H9 (cell line): ENCODE data around the gene ANKRD40. TPM values are rescaled to one million over a fixed set of nuclear protein-coding genes. Genes with fewer than 3 reads are reported as not detected.

Experiments
- DNase-seq: peaks from one replicate; pipeline ENCODE4 v3.0.0-alpha.2; 2017
- H2AFZ ChIP-seq: one replicate; pipeline ENCODE4 v1.6.1; 2013; ENCODE audit warnings: mild to moderate bottlenecking, low read length, control low read depth, moderate library complexity
- H2AK5ac ChIP-seq: 2 replicates; pipeline ENCODE4 v1.6.1; 2013; ENCODE audit warnings: low read length, control low read depth, mixed read lengths; ENCODE audit not compliant: insufficient read length
- H2BK120ac ChIP-seq: one replicate; pipeline ENCODE4 v1.6.1; 2013; ENCODE audit warnings: low read depth, mild to moderate bottlenecking, low read length, control low read depth, inconsistent platforms; ENCODE audit not compliant: poor library complexity, severe bottlenecking
- H2BK12ac ChIP-seq: 2 replicates; pipeline ENCODE4 v1.6.1; 2013; ENCODE audit warnings: low read length, control low read depth, mixed read lengths, low read depth; ENCODE audit not compliant: insufficient read length
- H2BK15ac ChIP-seq: 2 replicates; pipeline ENCODE4 v1.6.1; 2013; ENCODE audit warnings: low read depth, low read length, control low read depth
- H2BK20ac ChIP-seq: one replicate; pipeline ENCODE4 v1.6.1; 2013; ENCODE audit warnings: low read depth, mild to moderate bottlenecking, low read length, control low read depth, inconsistent platforms; ENCODE audit not compliant: poor library complexity, severe bottlenecking
- H2BK5ac ChIP-seq: 2 replicates; pipeline ENCODE4 v1.6.1; 2013; ENCODE audit warnings: low read length, control low read depth, mixed read lengths; ENCODE audit not compliant: insufficient read length
- H3K14ac ChIP-seq: 2 replicates; pipeline ENCODE4 v1.6.1; 2013; ENCODE audit warnings: low read length, control low read depth; ENCODE audit not compliant: insufficient read depth
- H3K18ac ChIP-seq: 2 replicates; pipeline ENCODE4 v1.6.1; 2013; ENCODE audit warnings: low read depth, mild to moderate bottlenecking, mixed read lengths, low read length, control low read depth; ENCODE audit not compliant: insufficient read length
- H3K23ac ChIP-seq: 2 replicates; pipeline ENCODE4 v1.6.1; 2013; ENCODE audit warnings: low read length, control low read depth, mixed read lengths, low read depth; ENCODE audit not compliant: insufficient read length
- H3K23me2 ChIP-seq: 2 replicates; pipeline ENCODE4 v1.6.1; 2013; ENCODE audit warnings: low read depth, mild to moderate bottlenecking, mixed read lengths, low read length, control low read depth; ENCODE audit not compliant: insufficient read length, poor library complexity, severe bottlenecking
- H3K27ac ChIP-seq: 2 replicates; pipeline ENCODE4 v1.5.1; 2013; ENCODE audit warnings: low read length, control low read depth, mixed read lengths, low read depth; ENCODE audit not compliant: insufficient read length
- H3K27me3 ChIP-seq: 2 replicates; pipeline ENCODE4 v1.6.1; 2013; ENCODE audit warnings: low read length, control low read depth, inconsistent platforms; ENCODE audit not compliant: insufficient read depth
- H3K4ac ChIP-seq: 2 replicates; pipeline ENCODE4 v1.6.1; 2013; ENCODE audit warnings: low read depth, mild to moderate bottlenecking, control low read depth, inconsistent platforms, low read length, moderate library complexity
- H3K4me1 ChIP-seq: 2 replicates; pipeline ENCODE4 v1.6.1; 2013; ENCODE audit warnings: low read length, control low read depth, inconsistent platforms; ENCODE audit not compliant: insufficient read depth
- H3K4me2 ChIP-seq: 2 replicates; pipeline ENCODE4 v1.6.1; 2013; ENCODE audit warnings: low read length, control low read depth, mixed read lengths; ENCODE audit not compliant: insufficient read length, insufficient read depth
- H3K56ac ChIP-seq: 2 replicates; pipeline ENCODE4 v1.6.1; 2013; ENCODE audit warnings: low read depth, mild to moderate bottlenecking, mixed read lengths, low read length, control low read depth; ENCODE audit not compliant: insufficient read length
- H3K79me1 ChIP-seq: 2 replicates; pipeline ENCODE4 v1.6.1; 2013; ENCODE audit warnings: low read depth, mild to moderate bottlenecking, moderate library complexity, low read length, control low read depth, inconsistent platforms; ENCODE audit not compliant: insufficient read depth, poor library complexity, severe bottlenecking
- H3K79me2 ChIP-seq: 2 replicates; pipeline ENCODE4 v1.6.1; 2013; ENCODE audit warnings: low read length, control low read depth, inconsistent platforms; ENCODE audit not compliant: insufficient read depth
- H3K9ac ChIP-seq: 2 replicates; pipeline ENCODE4 v1.6.1; 2013; ENCODE audit warnings: low read length, control low read depth, mixed read lengths; ENCODE audit not compliant: insufficient read length; ENCODE audit errors: extremely low read depth
- H3K9me3 ChIP-seq: one replicate; pipeline ENCODE4 v1.6.1; 2013; ENCODE audit warnings: low read depth, low read length, inconsistent platforms; ENCODE audit not compliant: control insufficient read depth
- H3T11ph ChIP-seq: one replicate; pipeline ENCODE4 v1.6.1; 2013; ENCODE audit warnings: mild to moderate bottlenecking, low read length, control low read depth, inconsistent platforms
- H4K20me1 ChIP-seq: one replicate; pipeline ENCODE4 v1.6.1; 2013; ENCODE audit not compliant: control insufficient read depth, insufficient read length, insufficient read depth
- H4K5ac ChIP-seq: 2 replicates; pipeline ENCODE4 v1.6.1; 2013; ENCODE audit warnings: low read depth, mild to moderate bottlenecking, mixed read lengths, low read length, control low read depth; ENCODE audit not compliant: insufficient read length
- H4K8ac ChIP-seq: replicated peaks from 2 replicates; pipeline ENCODE4 v1.6.1; 2013; ENCODE audit warnings: low read length, control low read depth, mixed read lengths, low read depth; ENCODE audit not compliant: insufficient read length
- H4K91ac ChIP-seq: 2 replicates; pipeline ENCODE4 v1.6.1; 2013; ENCODE audit warnings: low read depth, mild to moderate bottlenecking, moderate library complexity, mixed read lengths, low read length, control low read depth; ENCODE audit not compliant: insufficient read length
- H3K27ac Mint-ChIP-seq, 3 experiments: 2 replicates in 2 of 3; 3 replicates in 1 of 3; pipeline ENCODE4 v1.8.0; 2020 to 2021; ENCODE audit warnings: mixed read lengths in 3 of 3, mild to moderate bottlenecking in 1 of 3, moderate library complexity in 1 of 3
- H3K27me3 Mint-ChIP-seq: 2 replicates; pipeline ENCODE4 v1.8.0; 2021; ENCODE audit warnings: low read depth, mild to moderate bottlenecking, moderate library complexity, mixed read lengths
- H3K36me3 Mint-ChIP-seq, 3 experiments: 2 replicates in 2 of 3; 3 replicates in 1 of 3; pipeline ENCODE4 v1.8.0; 2020 to 2021; ENCODE audit warnings: low read depth in 3 of 3, mixed read lengths in 3 of 3; ENCODE audit not compliant: insufficient read depth in 1 of 3
- H3K4me1 Mint-ChIP-seq, 2 experiments: 2 replicates each; pipeline ENCODE4 v1.8.0; 2020; ENCODE audit warnings: mixed read lengths in 2 of 2
- H3K4me3 Mint-ChIP-seq, 2 experiments: 2 replicates in 1 of 2; 3 replicates in 1 of 2; pipeline ENCODE4 v1.8.0; 2020 to 2021; ENCODE audit warnings: mild to moderate bottlenecking in 2 of 2, mixed read lengths in 2 of 2, moderate library complexity in 1 of 2
- H3K9me3 Mint-ChIP-seq, 2 experiments: 2 replicates in 1 of 2; 3 replicates in 1 of 2; pipeline ENCODE4 v1.8.0; 2020; ENCODE audit warnings: mild to moderate bottlenecking in 2 of 2, mixed read lengths in 2 of 2, moderate library complexity in 1 of 2
- WGBS: extraction: QIAGEN DNeasy Blood & Tissue Kit; methylation state at CpG from one replicate; pipeline ENCODE4 v1.1.7; 2013; ENCODE audit warnings: missing lambda C conversion rate, low lambda C conversion rate, mixed read lengths; ENCODE audit not compliant: insufficient read length; ENCODE audit errors: extremely low coverage; 5-methylcytosine and 5-hydroxymethylcytosine counted together
- total RNA-seq: library from RNA; stranded (reverse); gene quantifications from 2 replicates; pipeline ENCODE4 v1.2.1, GENCODE V29; 2021
- TF ChIP-seq, protein P1 (sequence below): fragments of 200-600 bp; sonication (generic); conservative IDR thresholded peaks from 3 replicates; pipeline ENCODE4 v1.8.0; 2021; ENCODE audit warnings: antibody characterized with exemption, mild to moderate bottlenecking

ANKRD40 gene
- total RNA-seq, 1 experiment from 2014 or later = 54.3 TPM

DNA sequence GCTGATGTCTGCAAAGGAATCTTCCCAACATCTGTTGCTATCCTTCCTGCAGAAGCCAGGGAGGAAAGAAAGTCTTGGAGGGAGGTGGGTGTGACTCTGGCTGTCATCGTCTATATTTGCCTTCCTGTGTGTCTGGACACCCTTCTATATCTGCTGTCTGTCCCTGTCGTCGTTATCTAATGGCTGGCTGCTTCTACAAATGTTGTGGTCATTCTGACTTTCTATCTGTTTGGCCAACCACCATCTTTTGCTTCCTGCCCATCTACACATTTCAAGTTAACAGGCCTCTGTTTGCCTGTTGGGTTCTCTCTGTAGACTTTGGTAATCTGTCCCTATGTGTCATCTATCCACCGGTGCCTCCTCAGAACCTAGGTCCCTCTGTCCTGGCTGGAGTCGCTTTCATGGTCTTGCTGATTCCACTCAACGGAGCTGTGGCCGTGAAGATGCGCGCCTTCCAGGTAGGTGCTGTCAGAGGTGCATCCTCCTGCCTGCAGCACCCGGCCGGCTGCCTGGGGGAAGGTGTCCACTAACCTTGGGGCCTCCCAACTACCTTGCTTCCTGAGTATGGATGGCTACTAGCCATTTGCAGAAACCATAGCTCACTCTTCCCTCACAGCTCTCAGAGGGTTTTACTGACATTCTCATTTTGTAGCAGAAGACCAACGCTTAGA, 42.8 kb downstream of the ANKRD40 start:
- Histone ChIP-seq H2BK20ac (no peak overlapping the region), H2BK12ac (no peak overlapping the region), H2BK5ac (no peak overlapping the region), H3K23ac (no peak overlapping the region), H3K56ac (no peak overlapping the region), H3K4me2 (no peak overlapping the region), H2AK5ac (no peak overlapping the region), H4K8ac (no peak overlapping the region), H2BK120ac (no peak overlapping the region), H2BK15ac (no peak overlapping the region), H3K79me1 (no peaks in the 10 kb centered on the region), H3K9ac (no peak overlapping the region), H4K91ac (no peak overlapping the region), H3K9me3 (no peaks in the 10 kb centered on the region), H3K18ac (no peak overlapping the region), H2AFZ (no peak overlapping the region), H4K20me1 (no peaks in the 10 kb centered on the region), H3K79me2 (no peaks in the 10 kb centered on the region), H4K5ac (no peak overlapping the region), H3K4ac (no peak overlapping the region), H3K27ac (no peak overlapping the region), H3K14ac (no peak overlapping the region), H3T11ph (no peak overlapping the region), H3K27me3 (no peaks in the 10 kb centered on the region), H3K23me2 (no peaks in the 10 kb centered on the region), H3K4me1 (peaks cover 6% of the 10 kb centered on the region; the same call in 1 of the 2 replicates)
- no peak overlapping the region for H3K27ac Mint-ChIP-seq
- peaks cover 9% of the 10 kb centered on the region for H3K27me3 Mint-ChIP-seq
- H3K36me3 Mint-ChIP-seq = no peaks in the 10 kb centered on the region; a peak in 1 of 7 replicates
- H3K9me3 Mint-ChIP-seq = no peaks in the 10 kb centered on the region
- no peak overlapping the region for H3K4me3 Mint-ChIP-seq
- peaks cover 40 to 45% of the 10 kb centered on the region in 2 experiments for H3K4me1 Mint-ChIP-seq
- no peak for DNase-seq
- TF ChIP-seq, protein P1, sequence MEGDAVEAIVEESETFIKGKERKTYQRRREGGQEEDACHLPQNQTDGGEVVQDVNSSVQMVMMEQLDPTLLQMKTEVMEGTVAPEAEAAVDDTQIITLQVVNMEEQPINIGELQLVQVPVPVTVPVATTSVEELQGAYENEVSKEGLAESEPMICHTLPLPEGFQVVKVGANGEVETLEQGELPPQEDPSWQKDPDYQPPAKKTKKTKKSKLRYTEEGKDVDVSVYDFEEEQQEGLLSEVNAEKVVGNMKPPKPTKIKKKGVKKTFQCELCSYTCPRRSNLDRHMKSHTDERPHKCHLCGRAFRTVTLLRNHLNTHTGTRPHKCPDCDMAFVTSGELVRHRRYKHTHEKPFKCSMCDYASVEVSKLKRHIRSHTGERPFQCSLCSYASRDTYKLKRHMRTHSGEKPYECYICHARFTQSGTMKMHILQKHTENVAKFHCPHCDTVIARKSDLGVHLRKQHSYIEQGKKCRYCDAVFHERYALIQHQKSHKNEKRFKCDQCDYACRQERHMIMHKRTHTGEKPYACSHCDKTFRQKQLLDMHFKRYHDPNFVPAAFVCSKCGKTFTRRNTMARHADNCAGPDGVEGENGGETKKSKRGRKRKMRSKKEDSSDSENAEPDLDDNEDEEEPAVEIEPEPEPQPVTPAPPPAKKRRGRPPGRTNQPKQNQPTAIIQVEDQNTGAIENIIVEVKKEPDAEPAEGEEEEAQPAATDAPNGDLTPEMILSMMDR = no peak
- WGBS = no CpG with 5 or more reads among the region's 12 CpGs
